Liver (tissue), 9 donors: Measurements from ENCODE around the gene OGFOD3. TPM values are rescaled to one million over a fixed set of nuclear protein-coding genes. Genes with fewer than 3 reads are reported as not detected.

Experiments
- DNase-seq: peaks from one replicate; pipeline ENCODE4 v3.0.0-alpha.2; 2017; ENCODE audit warnings: low spot score
- H3K27ac ChIP-seq, 2 donors: one replicate each; pipeline ENCODE4 v1.7.0; 2013; ENCODE audit warnings: inconsistent platforms in 2 of 2, low read length in 2 of 2, control low read depth in 1 of 2, low read depth in 1 of 2, mild to moderate bottlenecking in 1 of 2
- H3K27me3 ChIP-seq, 4 donors: one replicate each; pipeline versions ENCODE4 v1.6.1 to v1.7.0; 2013; ENCODE audit warnings: low read length in 3 of 4, inconsistent platforms in 1 of 4, mild to moderate bottlenecking in 1 of 4, moderate library complexity in 1 of 4; ENCODE audit not compliant: control insufficient read depth in 4 of 4, insufficient read depth in 4 of 4
- H3K36me3 ChIP-seq, 4 donors: one replicate each; pipeline versions ENCODE4 v1.6.1 to v1.7.0; 2013; ENCODE audit warnings: low read length in 3 of 4, mild to moderate bottlenecking in 3 of 4, low read depth in 1 of 4, moderate library complexity in 1 of 4; ENCODE audit not compliant: control insufficient read depth in 4 of 4, insufficient read depth in 3 of 4
- H3K4me1 ChIP-seq, 4 donors: one replicate each; pipeline versions ENCODE4 v1.6.1 to v1.7.0; 2013; ENCODE audit warnings: low read length in 3 of 4, mild to moderate bottlenecking in 3 of 4, moderate library complexity in 1 of 4; ENCODE audit not compliant: control insufficient read depth in 4 of 4, insufficient read depth in 4 of 4
- H3K4me3 ChIP-seq, 3 donors: one replicate each; pipeline versions ENCODE4 v1.6.1 to v1.7.0; 2013; ENCODE audit warnings: low read length in 3 of 3, control low read depth in 1 of 3, low read depth in 1 of 3, mild to moderate bottlenecking in 1 of 3
- H3K9ac ChIP-seq, 2 donors: one replicate each; pipeline ENCODE4 v1.7.0; 2013; ENCODE audit warnings: low read length in 2 of 2, mild to moderate bottlenecking in 2 of 2, moderate library complexity in 2 of 2, control low read depth in 1 of 2, low read depth in 1 of 2
- H3K9me3 ChIP-seq, 4 donors: one replicate each; pipeline versions ENCODE4 v1.6.1 to v1.7.0; 2013; ENCODE audit warnings: low read length in 3 of 4; ENCODE audit not compliant: control insufficient read depth in 4 of 4
- ATF3 ChIP-seq: IDR thresholded peaks from 2 replicates; pipeline ENCODE4 v1.6.1; 2016; ENCODE audit warnings: antibody characterized with exemption
- CTCF ChIP-seq: fragments of 150-350 bp; IDR thresholded peaks from 2 replicates; pipeline ENCODE4 v1.5.1; 2017; ENCODE audit warnings: improper control_type of control experiment, low read depth, low read length; ENCODE audit not compliant: missing input control
- EGR1 ChIP-seq, 2 donors: IDR thresholded peaks; 2 replicates each; pipeline ENCODE4 v1.6.1; 2016 to 2018; ENCODE audit warnings: antibody characterized with exemption in 2 of 2, low read depth in 2 of 2
- FOXA1 ChIP-seq: IDR thresholded peaks from 2 replicates; pipeline ENCODE4 v1.6.1; 2016; ENCODE audit warnings: antibody characterized with exemption
- FOXA2 ChIP-seq: IDR thresholded peaks from 2 replicates; pipeline ENCODE4 v1.6.1; 2016; ENCODE audit warnings: antibody characterized with exemption
- GABPA ChIP-seq, 2 donors: IDR thresholded peaks in 1 of 2; conservative IDR thresholded peaks in 1 of 2; 2 replicates each; pipeline ENCODE4 v1.6.1; 2016; ENCODE audit warnings: antibody characterized with exemption in 2 of 2, mild to moderate bottlenecking in 1 of 2, moderate library complexity in 1 of 2
- HNF4A ChIP-seq, 2 donors: conservative IDR thresholded peaks; 2 replicates each; pipeline ENCODE4 v1.6.1; 2016; ENCODE audit warnings: antibody characterized with exemption in 2 of 2, mild to moderate bottlenecking in 2 of 2
- HNF4G ChIP-seq: IDR thresholded peaks from 2 replicates; pipeline ENCODE4 v1.6.1; 2016; ENCODE audit warnings: antibody characterized with exemption
- JUND ChIP-seq, 2 donors: IDR thresholded peaks; 2 replicates each; pipeline ENCODE4 v1.6.1; 2016; ENCODE audit warnings: antibody characterized with exemption in 2 of 2
- MAX ChIP-seq: IDR thresholded peaks from 2 replicates; pipeline ENCODE4 v1.6.1; 2016; ENCODE audit warnings: antibody characterized with exemption
- NR2F2 ChIP-seq: IDR thresholded peaks from 2 replicates; pipeline ENCODE4 v1.6.1; 2016; ENCODE audit warnings: antibody characterized with exemption
- RAD21 ChIP-seq, 2 donors: IDR thresholded peaks; 2 replicates each; pipeline ENCODE4 v1.6.1; 2016; ENCODE audit warnings: antibody characterized with exemption in 2 of 2, mild to moderate bottlenecking in 2 of 2
- REST ChIP-seq: IDR thresholded peaks from 2 replicates; pipeline ENCODE4 v1.6.1; 2016; ENCODE audit warnings: antibody characterized with exemption, mild to moderate bottlenecking
- RXRA ChIP-seq, 2 donors: IDR thresholded peaks; 2 replicates each; pipeline ENCODE4 v1.6.1; 2017 to 2018; ENCODE audit warnings: antibody characterized with exemption in 2 of 2, mild to moderate bottlenecking in 1 of 2
- SP1 ChIP-seq: IDR thresholded peaks from 2 replicates; pipeline ENCODE4 v1.6.1; 2018; ENCODE audit warnings: antibody characterized with exemption, mild to moderate bottlenecking
- YY1 ChIP-seq: IDR thresholded peaks from 2 replicates; pipeline ENCODE4 v1.6.1; 2016; ENCODE audit warnings: antibody characterized with exemption, mild to moderate bottlenecking
- WGBS: extraction: QIAGEN DNeasy Blood & Tissue Kit; methylation state at CpG from one replicate; pipeline ENCODE4 v1.1.7; 2013; 5-methylcytosine and 5-hydroxymethylcytosine counted together
- polyA plus RNA-seq, 2 donors: library from polyadenylated mRNA; stranded (reverse) in 1 of 2; unstranded in 1 of 2; fragments of 200-250 nt in 1 of 2; fragments of >200 nt in 1 of 2; fragmentation: Nextera tagmentation in 1 of 2; extraction: Ambion mirVana in 1 of 2; gene quantifications; one replicate each; pipeline versions ENCODE4 v1.2.1 to v1.2.3, GENCODE V29; 2013 to 2015
- total RNA-seq, 2 donors: library from RNA; depleted of rRNA; stranded (reverse); fragments of >200 nt; gene quantifications; one replicate each; pipeline ENCODE4 v1.2.3, GENCODE V29; 2014
- donor health status: healthy.
- donor health status: healthy.
- donor health status: healthy.
- donor health status: healthy.
- donor health status: healthy.

OGFOD3 gene
- total and polyA plus RNA-seq, 4 donors = 15.0 to 23.2 (median 18.5) TPM

GRCh38 chr17:82429824-82430223, 11.4 kb upstream of the OGFOD3 start:
- H3K4me1 ChIP-seq = no peaks in the 10 kb centered on the region
- no peak overlapping the region for H3K4me3 ChIP-seq
- no peak overlapping the region for H3K27ac ChIP-seq
- WGBS = 85% methylated on average over 7 of the region's 7 CpGs
- TF ChIP-seq REST (no peak), JUND (IDR thresholded peaks at IDR 0.05) (no peak), FOXA2 (no peak), GABPA (IDR thresholded peaks at IDR 0.05 in 1 of 2, conservative IDR thresholded peaks at IDR 0.05 in 1 of 2) (no peak), RXRA (IDR thresholded peaks at IDR 0.05) (no peak), EGR1 (IDR thresholded peaks at IDR 0.05; ENCODE audit: low read depth in 2 of 2) (no peak), ATF3 (no peak), HNF4G (no peak), FOXA1 (no peak), NR2F2 (no peak), SP1 (no peak), HNF4A (conservative IDR thresholded peaks at IDR 0.05) (no peak), MAX (no peak), RAD21 (IDR thresholded peaks at IDR 0.05) (no peak)
- no peaks in the 10 kb centered on the region for H3K9me3 ChIP-seq
- no peak for DNase-seq
- no peaks in the 10 kb centered on the region for H3K27me3 ChIP-seq
- H3K36me3 ChIP-seq = peaks cover 0 to 5% (median 2%) of the 10 kb centered on the region in 4 donors
- H3K9ac ChIP-seq = no peak overlapping the region

GRCh38 chr17:82428546-82428945, 10.2 kb upstream of the OGFOD3 start:
- Histone ChIP-seq H3K4me1 (no peaks in the 10 kb centered on the region), H3K9ac (no peak overlapping the region), H3K27me3 (no peaks in the 10 kb centered on the region), H3K27ac (no peak overlapping the region), H3K36me3 (peaks cover 0 to 5% (median under 1%) of the 10 kb centered on the region in 4 donors), H3K9me3 (no peaks in the 10 kb centered on the region), H3K4me3 (no peak overlapping the region)
- DNase-seq = no peak
- WGBS = 97% methylated on average over 3 of the region's 3 CpGs
- TF ChIP-seq RAD21 (IDR thresholded peaks at IDR 0.05) (no peak), MAX (no peak), ATF3 (no peak), YY1 (no peak), SP1 (no peak)

GRCh38 chr17:82424863-82425159, 6.4 kb upstream of the OGFOD3 start:
- Histone ChIP-seq H3K4me1 (peaks cover 0 to 2% (median 0%) of the 10 kb centered on the region in 4 donors), H3K9ac (no peak overlapping the region), H3K27me3 (no peaks in the 10 kb centered on the region), H3K9me3 (no peaks in the 10 kb centered on the region), H3K36me3 (peaks cover 0 to 4% (median 0%) of the 10 kb centered on the region in 4 donors), H3K27ac (no peak overlapping the region), H3K4me3 (no peak overlapping the region)
- TF ChIP-seq ATF3 (no peak), MAX (no peak), CTCF (no peak), REST (no peak), SP1 (no peak), GABPA (IDR thresholded peaks at IDR 0.05 in 1 of 2, conservative IDR thresholded peaks at IDR 0.05 in 1 of 2) (no peak), JUND (IDR thresholded peaks at IDR 0.05) (no peak), HNF4A (conservative IDR thresholded peaks at IDR 0.05) (no peak), EGR1 (IDR thresholded peaks at IDR 0.05; ENCODE audit: low read depth in 2 of 2) (no peak), RXRA (IDR thresholded peaks at IDR 0.05) (no peak), FOXA2 (no peak)
- DNase-seq = no peak
- WGBS = 96% methylated on average over 2 of the region's 2 CpGs
